Panc1 (cell line): ENCODE data around the gene SCN8A. TPM values are rescaled to one million over a fixed set of nuclear protein-coding genes. Genes with fewer than 3 reads are reported as not detected.

Source experiments
- ATAC-seq: fragments of 200-7000 bp; cut with Tn5 transposase; 2 replicates; pipeline ENCODE4 v1.9.1; 2020; ENCODE audit warnings: mild to moderate bottlenecking, moderate library complexity
- BruUV-seq: library from RNA; stranded (reverse); fragments of 400-500 nt; replicated peaks from 2 replicates; lab custom pipeline; 2021; lab: Mats Ljungman, UMichigan
- CTCF ChIA-PET: fragments of 300-600 bp; sonication (Branson Sonifier 250); formaldehyde crosslinking; loops from one replicate; lab custom pipeline; 2022; ENCODE audit warnings: antibody characterized with exemption; lab: Charles Lee
- POLR2A ChIA-PET: fragments of 300-600 bp; sonication (Branson Sonifier 250); formaldehyde crosslinking; loops from one replicate; lab custom pipeline; 2022; ENCODE audit warnings: antibody characterized with exemption; lab: Charles Lee
- DNase-seq: peaks from one replicate; pipeline ENCODE4 v3.0.0-alpha.2; 2010; ENCODE audit warnings: low read depth, low spot score
- H3K27ac ChIP-seq: 2 replicates; pipeline ENCODE4 v1.5.1; 2011; ENCODE audit warnings: mild to moderate bottlenecking, low read length, inconsistent platforms
- H3K27me3 ChIP-seq: fragments of 200-500 bp; sonication (Bioruptor generic); 2 replicates; pipeline ENCODE4 v1.6.0; 2014; ENCODE audit warnings: low read length, inconsistent platforms; ENCODE audit not compliant: control insufficient read depth, insufficient read depth
- H3K36me3 ChIP-seq: fragments of 200-500 bp; sonication (Bioruptor generic); 2 replicates; pipeline ENCODE4 v1.5.1; 2014; ENCODE audit warnings: inconsistent platforms, mild to moderate bottlenecking, low read length, moderate library complexity; ENCODE audit not compliant: control insufficient read depth, insufficient read depth
- H3K4me1 ChIP-seq: 2 replicates; pipeline ENCODE4 v1.5.1; 2011; ENCODE audit warnings: inconsistent platforms, mild to moderate bottlenecking, low read length, moderate library complexity; ENCODE audit not compliant: control insufficient read depth, insufficient read depth
- H3K4me3 ChIP-seq, 2 experiments: 2 replicates each; pipeline ENCODE4 v1.5.1; 2011 to 2012; ENCODE audit warnings: low read depth in 2 of 2, low read length in 2 of 2, mild to moderate bottlenecking in 2 of 2, inconsistent platforms in 1 of 2, moderate library complexity in 1 of 2
- H3K9me3 ChIP-seq: fragments of 200-500 bp; sonication (Bioruptor generic); 2 replicates; pipeline ENCODE4 v1.5.1; 2014; ENCODE audit warnings: low read depth, mild to moderate bottlenecking, inconsistent platforms, low read length, moderate library complexity; ENCODE audit not compliant: control insufficient read depth, insufficient read depth
- CTCF ChIP-seq: fragments of 450-650 bp; IDR thresholded peaks from 2 replicates; pipeline ENCODE4 v1.5.1; 2017; ENCODE audit warnings: mild to moderate bottlenecking
- POLR2AphosphoS5 ChIP-seq: IDR thresholded peaks from 2 replicates; pipeline ENCODE4 v1.6.1; 2012; ENCODE audit warnings: mild to moderate bottlenecking, low read depth, low read length, moderate library complexity
- SIN3A ChIP-seq: IDR thresholded peaks from 2 replicates; pipeline ENCODE4 v1.6.1; 2012; ENCODE audit warnings: low read depth, mild to moderate bottlenecking, low read length, moderate library complexity, borderline replicate concordance; ENCODE audit not compliant: insufficient read depth
- TCF7L2 ChIP-seq: IDR thresholded peaks from 2 replicates; pipeline ENCODE4 v1.6.1; 2011; ENCODE audit warnings: mild to moderate bottlenecking, low read depth, low read length, inconsistent platforms
- in situ Hi-C: cut with HindIII; loops from 2 replicates; pipeline ENCODE4 v1.10.0; 2016; ENCODE audit warnings: low sequenced_read_pairs, low pct_unique_long_range_greater_than_20kb
- intact Hi-C: fragments of 100-400 bp; cut with micrococcal nuclease; formaldehyde crosslinking; loops from one replicate; pipeline ENCODE4 v1.10.0; 2022; ENCODE audit not compliant: unreplicated experiment
- total RNA-seq: library from RNA; stranded (reverse); gene quantifications from one replicate; pipeline ENCODE4 v1.2.1, GENCODE V29; 2021; ENCODE audit not compliant: unreplicated experiment
- TF ChIP-seq, protein P1 (sequence below), 2 experiments: IDR thresholded peaks; 2 replicates each; pipeline ENCODE4 v1.6.1; 2011 to 2012; ENCODE audit warnings: low read depth in 2 of 2, control low read depth in 1 of 2, low read length in 1 of 2, mild to moderate bottlenecking in 1 of 2, moderate library complexity in 1 of 2; ENCODE audit not compliant: insufficient read depth in 1 of 2

Gene SCN8A
- total RNA-seq, 1 experiment from 2014 or later: 8.6 TPM

DNA sequence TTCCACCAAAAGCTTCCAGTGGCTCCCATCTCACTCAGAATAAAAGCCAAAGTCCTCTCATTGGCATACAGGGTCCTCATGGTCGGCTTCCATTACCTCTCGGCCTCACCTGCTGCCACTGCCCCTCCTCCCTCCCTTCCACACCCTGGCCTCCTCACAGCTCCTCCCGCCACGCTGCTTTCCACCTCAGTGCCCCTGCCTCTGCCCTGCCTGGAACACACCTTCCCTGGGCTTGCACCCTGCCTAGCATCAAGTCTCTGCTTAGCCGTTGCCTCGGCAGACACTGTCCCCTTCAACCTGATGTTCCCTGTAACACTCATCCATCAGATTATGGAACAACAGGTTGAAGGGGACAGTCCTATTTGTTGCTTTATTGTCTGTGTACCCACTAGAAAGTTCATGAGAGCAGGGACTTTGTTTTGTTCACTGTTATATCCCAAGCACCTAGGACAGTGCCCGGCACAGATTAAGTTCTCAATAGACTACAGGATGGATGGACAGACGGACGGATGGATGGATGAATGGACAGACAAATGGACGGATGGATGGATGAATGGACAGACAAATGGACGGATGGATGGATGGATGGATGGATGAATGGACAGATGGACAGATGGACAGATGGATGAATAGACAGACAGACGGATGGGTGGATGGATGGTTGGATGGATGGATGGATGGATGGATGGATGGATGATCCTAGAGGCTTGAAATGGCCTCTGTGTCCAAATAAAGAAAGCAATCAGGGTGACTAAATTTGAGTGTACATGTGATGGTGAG lies 242.6 kb downstream of the SCN8A start:
- ChIA-PET POLR2A (no interaction called here), CTCF (no interaction called here)
- no TSS peak for BruUV-seq
- intact Hi-C loops: no loop called here
- Histone ChIP-seq H3K27ac (no peak overlapping the region), H3K9me3 (no peaks in the 10 kb centered on the region), H3K4me1 (no peaks in the 10 kb centered on the region), H3K4me3 (no peak overlapping the region), H3K36me3 (no peaks in the 10 kb centered on the region), H3K27me3 (peaks cover 3% of the 10 kb centered on the region; the same call in 1 of the 2 replicates)
- ATAC-seq: no peak
- TF ChIP-seq, protein P1, sequence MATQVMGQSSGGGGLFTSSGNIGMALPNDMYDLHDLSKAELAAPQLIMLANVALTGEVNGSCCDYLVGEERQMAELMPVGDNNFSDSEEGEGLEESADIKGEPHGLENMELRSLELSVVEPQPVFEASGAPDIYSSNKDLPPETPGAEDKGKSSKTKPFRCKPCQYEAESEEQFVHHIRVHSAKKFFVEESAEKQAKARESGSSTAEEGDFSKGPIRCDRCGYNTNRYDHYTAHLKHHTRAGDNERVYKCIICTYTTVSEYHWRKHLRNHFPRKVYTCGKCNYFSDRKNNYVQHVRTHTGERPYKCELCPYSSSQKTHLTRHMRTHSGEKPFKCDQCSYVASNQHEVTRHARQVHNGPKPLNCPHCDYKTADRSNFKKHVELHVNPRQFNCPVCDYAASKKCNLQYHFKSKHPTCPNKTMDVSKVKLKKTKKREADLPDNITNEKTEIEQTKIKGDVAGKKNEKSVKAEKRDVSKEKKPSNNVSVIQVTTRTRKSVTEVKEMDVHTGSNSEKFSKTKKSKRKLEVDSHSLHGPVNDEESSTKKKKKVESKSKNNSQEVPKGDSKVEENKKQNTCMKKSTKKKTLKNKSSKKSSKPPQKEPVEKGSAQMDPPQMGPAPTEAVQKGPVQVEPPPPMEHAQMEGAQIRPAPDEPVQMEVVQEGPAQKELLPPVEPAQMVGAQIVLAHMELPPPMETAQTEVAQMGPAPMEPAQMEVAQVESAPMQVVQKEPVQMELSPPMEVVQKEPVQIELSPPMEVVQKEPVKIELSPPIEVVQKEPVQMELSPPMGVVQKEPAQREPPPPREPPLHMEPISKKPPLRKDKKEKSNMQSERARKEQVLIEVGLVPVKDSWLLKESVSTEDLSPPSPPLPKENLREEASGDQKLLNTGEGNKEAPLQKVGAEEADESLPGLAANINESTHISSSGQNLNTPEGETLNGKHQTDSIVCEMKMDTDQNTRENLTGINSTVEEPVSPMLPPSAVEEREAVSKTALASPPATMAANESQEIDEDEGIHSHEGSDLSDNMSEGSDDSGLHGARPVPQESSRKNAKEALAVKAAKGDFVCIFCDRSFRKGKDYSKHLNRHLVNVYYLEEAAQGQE (IDR thresholded peaks at IDR 0.05; ENCODE audit: insufficient read depth in 1 of 2, low read depth in 2 of 2, low read length in 1 of 2): no peak
- no peak for TF ChIP-seq CTCF
- no peak for TF ChIP-seq POLR2AphosphoS5
- no peak for TF ChIP-seq SIN3A
- no peak for TF ChIP-seq TCF7L2
- in situ Hi-C loops: no loop called here
- no peak for DNase-seq

DNA sequence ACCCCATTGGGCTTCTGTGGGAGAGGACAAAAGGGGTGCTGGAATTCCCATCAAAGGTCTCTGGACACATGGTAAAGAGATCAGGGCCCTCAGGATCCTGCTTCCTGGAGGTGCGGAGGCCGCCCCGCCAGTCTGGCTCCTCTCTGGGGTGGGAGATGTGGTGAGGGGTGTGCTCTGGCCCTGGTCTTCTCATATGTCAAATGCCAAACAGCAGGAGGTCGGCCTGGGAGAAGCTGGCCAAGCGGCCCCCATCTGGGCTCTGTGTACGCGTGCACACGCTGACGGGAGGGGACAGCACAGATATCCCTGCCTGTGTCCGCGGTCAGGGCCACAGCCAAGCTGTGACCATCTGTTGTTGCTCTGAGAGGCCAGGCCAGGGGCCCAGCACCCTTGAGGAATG lies 243.4 kb downstream of the SCN8A start:
- Histone ChIP-seq H3K27ac (no peak overlapping the region), H3K4me3 (no peak overlapping the region), H3K9me3 (no peaks in the 10 kb centered on the region), H3K27me3 (peaks cover 3% of the 10 kb centered on the region; the same call in 1 of the 2 replicates), H3K36me3 (no peaks in the 10 kb centered on the region), H3K4me1 (no peaks in the 10 kb centered on the region)
- no TSS peak for BruUV-seq
- DNase-seq (no peak), ATAC-seq (no peak)
- POLR2A ChIA-PET: no interaction called here
- CTCF ChIA-PET: no interaction called here
- intact Hi-C loops (no loop called here), in situ Hi-C loops (no loop called here)
- TF ChIP-seq, protein P1 (IDR thresholded peaks at IDR 0.05; ENCODE audit: insufficient read depth in 1 of 2, low read depth in 2 of 2, low read length in 1 of 2): no peak
- TF ChIP-seq POLR2AphosphoS5 (no peak), TCF7L2 (no peak), SIN3A (no peak), CTCF (no peak)
